HG02623 (cell line): ENCODE data around the gene NTM.

Source experiments
- ATAC-seq: cut with Tn5 transposase; IDR thresholded peaks from one replicate; pipeline ENCODE4 v1.9.1; 2021; ENCODE audit warnings: moderate library complexity; ENCODE audit not compliant: unreplicated experiment

NTM gene

GRCh38 chr11:131979364-131979763 lies 608.9 kb downstream of the NTM start:
- ATAC-seq = no peak

DNA sequence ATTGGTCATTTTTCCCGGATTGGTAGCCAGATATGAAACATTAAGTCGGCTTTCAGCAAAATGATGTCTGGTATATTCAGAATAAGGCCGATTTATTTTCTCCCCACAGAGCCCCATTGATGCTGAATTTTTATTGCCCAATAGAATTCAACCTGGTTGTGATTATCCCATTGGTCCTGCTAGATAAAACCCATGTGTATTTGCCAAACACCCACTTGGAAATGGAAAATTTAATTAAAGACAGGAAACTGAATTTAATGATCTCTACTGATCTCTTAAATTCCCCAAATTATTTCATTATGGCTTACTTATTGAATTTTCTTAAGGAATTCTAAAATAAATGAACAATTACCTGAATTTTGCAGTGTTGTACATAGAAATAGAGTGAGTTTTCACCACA lies 609.8 kb downstream of the NTM start:
- ATAC-seq = no peak

DNA sequence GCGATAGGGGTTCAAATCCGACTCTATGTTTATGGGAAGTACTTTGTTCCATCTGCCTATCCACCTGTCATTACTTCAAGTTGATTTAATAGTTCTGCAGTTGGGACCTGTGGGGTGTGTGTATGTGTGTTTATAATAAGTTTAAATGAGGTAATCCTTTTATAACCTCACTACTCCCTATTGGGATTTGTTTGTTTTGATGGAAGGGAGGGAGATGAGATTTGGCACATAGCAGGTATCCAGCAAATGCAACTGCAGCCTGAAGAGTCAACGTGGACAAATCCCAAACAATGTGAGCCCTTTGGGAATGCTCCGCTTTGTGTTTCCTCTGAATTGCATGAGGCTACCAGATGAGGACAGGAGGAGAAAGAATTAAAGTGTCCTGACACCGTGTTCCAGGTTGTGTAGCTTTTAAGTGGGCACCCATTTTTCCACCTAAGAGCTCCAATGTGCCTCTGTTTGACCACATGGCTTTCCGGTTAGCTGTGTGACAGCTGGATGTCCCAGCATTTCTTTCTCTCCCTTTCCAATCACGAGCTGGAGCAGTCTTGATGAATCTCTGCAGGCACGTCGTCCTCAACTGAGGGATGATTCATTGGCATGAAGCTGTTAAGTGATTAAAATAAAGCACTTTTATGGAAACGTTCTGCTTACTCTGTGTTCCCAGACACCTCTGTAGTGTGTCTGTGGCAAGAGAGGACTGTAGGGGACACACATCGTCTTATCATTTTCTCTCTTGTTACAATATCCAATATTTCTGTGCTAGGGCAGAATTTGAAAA lies 610.7 kb downstream of the NTM start:
- ATAC-seq = no peak

- ATAC-seq = no peak
Measured at GRCh38 chr11:131982154-131982553, 611.7 kb downstream of the NTM start.

DNA sequence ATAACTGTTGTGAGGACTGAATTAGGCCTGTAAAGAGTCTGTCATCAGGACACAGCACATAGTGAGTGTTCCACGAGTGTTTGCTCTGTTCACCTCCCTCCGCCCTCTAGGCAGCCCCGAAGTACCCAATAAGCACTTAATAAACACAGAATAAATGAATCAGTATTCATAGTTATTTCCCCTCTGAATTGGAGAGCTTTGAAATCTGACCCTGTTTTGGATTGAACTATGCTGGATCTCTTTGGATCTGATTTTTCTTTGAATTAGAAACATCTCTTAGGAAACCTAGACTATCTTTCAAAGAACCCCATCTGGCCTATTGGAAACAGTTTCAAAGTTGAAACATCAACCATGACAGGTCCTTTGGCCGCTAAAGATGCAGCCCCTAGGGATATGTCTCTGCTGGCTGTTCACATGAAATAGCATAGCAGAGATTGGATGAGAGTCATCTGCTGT lies 615.5 kb downstream of the NTM start:
- no peak for ATAC-seq

GRCh38 chr11:131987703-131988102 lies 617.3 kb downstream of the NTM start:
- ATAC-seq = no peak

GRCh38 chr11:131991606-131992005 lies 621.2 kb downstream of the NTM start:
- ATAC-seq = no peak

GRCh38 chr11:131993246-131993645 lies 622.8 kb downstream of the NTM start:
- ATAC-seq = no peak

- ATAC-seq = no peak
Measured at GRCh38 chr11:131998020-131998419, 627.6 kb downstream of the NTM start.

- ATAC-seq = no peak
Measured at GRCh38 chr11:131999084-131999483, 628.7 kb downstream of the NTM start.

GRCh38 chr11:131999955-132000354 lies 629.5 kb downstream of the NTM start:
- no peak for ATAC-seq

DNA sequence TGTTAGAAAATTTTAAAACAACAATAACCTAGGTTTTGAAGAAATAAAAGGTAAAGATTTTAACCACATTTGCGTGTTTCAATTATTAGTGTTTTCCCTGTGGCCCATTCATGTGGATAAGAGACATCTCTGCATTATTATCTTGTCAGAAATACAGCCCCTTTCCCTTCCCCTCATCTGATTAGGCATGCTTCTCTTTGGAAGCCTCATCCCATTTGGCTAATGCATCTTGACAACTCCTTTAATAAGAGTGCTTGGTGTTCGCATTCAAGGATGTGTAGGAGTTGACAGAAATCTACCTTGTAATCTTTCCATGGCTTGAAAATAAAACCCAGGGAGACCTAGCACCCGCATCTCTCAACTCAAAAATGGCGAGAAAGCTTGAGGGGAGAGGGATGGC lies 635.5 kb downstream of the NTM start:
- ATAC-seq = no peak

DNA sequence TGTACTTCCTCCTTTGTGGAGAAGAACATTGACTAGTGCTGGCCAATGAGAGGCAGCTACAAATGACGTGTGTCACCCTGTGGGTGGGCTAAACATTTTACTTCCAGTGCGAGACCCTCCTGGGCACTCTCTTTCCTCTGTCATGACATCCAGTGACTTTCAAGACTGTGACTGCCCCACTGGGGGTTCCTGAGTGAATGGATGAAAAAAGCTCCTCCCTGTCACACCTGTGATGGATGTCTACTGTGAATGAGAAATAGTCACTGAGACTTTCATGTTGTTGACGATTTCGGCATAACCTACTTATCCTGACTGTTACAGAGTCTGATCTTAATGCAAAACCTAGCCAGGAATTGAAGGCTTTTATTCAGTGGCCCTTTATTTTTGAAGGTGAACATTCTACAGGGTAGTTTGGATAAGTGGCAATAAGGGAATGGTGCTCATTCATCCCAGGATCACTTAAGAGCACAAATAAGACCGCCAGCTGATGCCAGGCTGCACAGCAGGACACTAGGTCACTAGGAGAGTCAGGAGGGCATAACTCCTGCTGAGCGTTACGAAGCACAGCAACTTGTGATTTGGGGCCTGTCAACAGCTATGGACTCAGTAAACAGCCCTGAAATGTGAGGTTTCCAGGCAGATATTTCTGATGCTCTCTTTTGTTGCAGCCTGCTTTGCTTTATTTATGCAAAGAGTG lies 636.6 kb downstream of the NTM start:
- no peak for ATAC-seq

GRCh38 chr11:132008226-132008625 lies 637.8 kb downstream of the NTM start:
- ATAC-seq = no peak

GRCh38 chr11:132008872-132009271 lies 638.5 kb downstream of the NTM start:
- ATAC-seq = no peak

DNA sequence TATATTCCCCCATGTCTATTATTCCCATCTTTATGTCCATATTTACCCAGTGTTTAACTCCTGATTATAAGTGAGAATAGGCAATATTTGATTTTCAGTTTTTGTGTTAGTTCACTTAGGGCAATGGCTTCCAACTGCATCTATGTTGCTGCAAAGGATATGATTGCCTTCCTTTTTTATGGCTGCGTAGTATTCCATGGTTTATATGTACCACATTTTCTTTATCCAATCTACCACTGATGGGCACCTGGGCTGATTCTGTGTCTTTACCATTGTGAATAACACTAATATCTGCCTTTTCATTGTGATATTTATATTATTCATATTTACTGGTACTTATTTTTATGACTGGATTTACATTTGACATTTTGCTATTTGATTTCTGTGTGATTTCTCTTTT lies 649.6 kb downstream of the NTM start:
- no peak for ATAC-seq

DNA sequence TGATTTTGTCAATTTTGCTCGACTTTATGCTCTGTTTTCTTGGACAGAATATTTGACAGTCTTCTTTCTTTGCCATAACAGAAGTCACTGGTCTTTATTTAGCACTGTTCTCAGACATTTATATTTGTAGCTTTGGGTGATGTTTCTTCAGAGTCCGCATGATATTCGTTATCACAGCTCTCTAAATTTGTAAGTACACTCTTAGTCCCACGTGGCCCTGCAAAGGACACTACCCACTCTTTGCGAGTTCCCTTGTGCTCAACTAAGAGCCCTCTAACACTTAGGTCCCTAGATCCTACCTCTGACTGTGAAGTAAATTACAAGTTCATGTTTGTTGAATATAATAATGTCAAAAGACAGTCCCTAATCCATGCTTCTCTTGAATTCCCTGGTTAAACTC lies 651.9 kb downstream of the NTM start:
- ATAC-seq = no peak

- no peak for ATAC-seq
Measured at GRCh38 chr11:132022733-132023478, 652.5 kb downstream of the NTM start.

DNA sequence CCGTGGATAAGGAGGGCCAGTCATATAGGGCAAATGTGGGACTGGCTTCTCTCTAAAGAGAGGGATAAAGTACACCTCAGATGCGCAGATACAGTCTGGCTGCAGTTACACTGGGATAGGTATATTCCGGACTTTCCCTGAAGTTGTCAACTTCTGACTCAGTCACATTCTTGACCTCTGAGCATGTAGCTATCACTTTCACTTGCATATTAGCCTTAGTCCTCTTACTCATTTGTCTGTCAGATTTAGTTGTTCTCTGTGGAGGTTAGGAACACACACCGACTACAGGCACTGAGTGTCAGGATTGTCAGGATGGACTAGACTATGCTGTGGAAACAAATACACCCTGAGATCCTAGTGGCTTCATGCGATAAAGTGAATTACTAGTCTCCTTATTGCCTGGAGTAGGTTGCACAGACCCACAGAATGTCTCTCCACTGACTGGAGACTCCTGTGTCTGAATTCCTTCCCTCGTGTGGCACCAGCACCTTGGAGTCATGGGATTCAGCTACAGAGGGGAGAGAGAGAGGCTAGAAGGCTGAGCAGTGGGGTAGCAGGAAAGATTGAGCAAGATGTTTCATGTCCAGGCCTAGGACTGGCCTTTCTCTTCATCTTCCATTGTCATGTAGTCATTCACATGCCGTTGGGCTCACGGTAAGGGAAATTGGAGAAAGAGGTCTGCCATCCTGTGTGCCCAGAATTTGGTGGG lies 654.3 kb downstream of the NTM start:
- ATAC-seq = no peak

GRCh38 chr11:132026746-132027145 lies 656.3 kb downstream of the NTM start:
- ATAC-seq = no peak
